GM12864 (cell line): ENCODE results near the gene HMBS.
A peak's percentile ranks its signal among the peaks of the same experiment; 100 is the strongest.
"Not testable (repeated sequence)": the region's sequence is repeated elsewhere in the genome, so short reads cannot be mapped to it uniquely, and the experiment has no call there.

Experiments
- DNase-seq: peaks from one replicate; pipeline ENCODE4 v3.0.0-alpha.2; 2011; ENCODE audit warnings: low read depth
- H3K4me3 ChIP-seq: 2 replicates; pipeline ENCODE4 v1.5.1; 2011; ENCODE audit warnings: mild to moderate bottlenecking, low read depth, low read length, control low read depth
- CTCF ChIP-seq: IDR thresholded peaks from 2 replicates; pipeline ENCODE4 v1.5.1; 2011; ENCODE audit warnings: low read depth, mild to moderate bottlenecking, moderate library complexity, low read length, control low read depth, inconsistent platforms; ENCODE audit errors: missing control alignments

Gene HMBS

GRCh38 chr11:119056421-119056999 lies 28.2 kb upstream of the HMBS start:
- peak overlapping the region; percentile 68 for H3K4me3 ChIP-seq
- no peak for TF ChIP-seq CTCF
- no peak for DNase-seq

GRCh38 chr11:119057000-119057769 lies 27.5 kb upstream of the HMBS start, which contains the start of gene HYOU1:
Gene HYOU1, minus strand, starts transcription at chr11:119057205. Its CDS starts 1,045 bp downstream, at chr11:119056160.
- DNase-seq, result peak; percentile 86
- TF ChIP-seq CTCF, result peak; percentile 13
- H3K4me3 ChIP-seq, result peak within 1 kb of the TSS; percentile 87

GRCh38 chr11:119059128-119059527 lies 25.6 kb upstream of the HMBS start:
- not testable (repeated sequence) for H3K4me3 ChIP-seq, DNase-seq

- no peak for TF ChIP-seq CTCF
- H3K4me3 ChIP-seq, result no peak overlapping the region
- no peak for DNase-seq
Measured at GRCh38 chr11:119061256-119061655, 23.4 kb upstream of the HMBS start.

- no peak for TF ChIP-seq CTCF
- no peak for DNase-seq
- no peak overlapping the region for H3K4me3 ChIP-seq
Measured at GRCh38 chr11:119062779-119063178, 21.9 kb upstream of the HMBS start.

GRCh38 chr11:119065369-119065768 lies 19.3 kb upstream of the HMBS start:
- DNase-seq, result no peak
- TF ChIP-seq CTCF, result peak; percentile 74
- H3K4me3 ChIP-seq, result no peak overlapping the region

GRCh38 chr11:119067371-119068222 lies 17.1 kb upstream of the HMBS start, which contains the start of gene VPS11:
Gene VPS11, plus strand, starts transcription at chr11:119067818. Its CDS starts 6 bp downstream, at chr11:119067824.
- peak; percentile 91 for DNase-seq
- TF ChIP-seq CTCF, result no peak
- peak within 1 kb of the TSS; percentile 58 for H3K4me3 ChIP-seq
